Coronary artery (tissue), 2 donors: ENCODE measurements around the gene DOK1.

Experiments used
- DNase-seq: peaks from one replicate; pipeline ENCODE4 v3.0.0-alpha.2; 2017; ENCODE audit warnings: low spot score
- H3K27ac ChIP-seq, 2 donors: fragments of 200-600 bp; sonication (generic); one replicate each; pipeline ENCODE4 v1.5.1; 2016 to 2019
- H3K4me3 ChIP-seq: fragments of 200-600 bp; sonication (generic); 2 replicates; pipeline ENCODE4 v1.5.1; 2016; ENCODE audit warnings: mild to moderate bottlenecking, moderate library complexity
- TF ChIP-seq, protein P1 (sequence below): fragments of 200-600 bp; sonication (generic); IDR thresholded peaks from one replicate; pipeline ENCODE4 v1.5.1; 2019; ENCODE audit warnings: antibody characterized with exemption

Gene DOK1

DNA sequence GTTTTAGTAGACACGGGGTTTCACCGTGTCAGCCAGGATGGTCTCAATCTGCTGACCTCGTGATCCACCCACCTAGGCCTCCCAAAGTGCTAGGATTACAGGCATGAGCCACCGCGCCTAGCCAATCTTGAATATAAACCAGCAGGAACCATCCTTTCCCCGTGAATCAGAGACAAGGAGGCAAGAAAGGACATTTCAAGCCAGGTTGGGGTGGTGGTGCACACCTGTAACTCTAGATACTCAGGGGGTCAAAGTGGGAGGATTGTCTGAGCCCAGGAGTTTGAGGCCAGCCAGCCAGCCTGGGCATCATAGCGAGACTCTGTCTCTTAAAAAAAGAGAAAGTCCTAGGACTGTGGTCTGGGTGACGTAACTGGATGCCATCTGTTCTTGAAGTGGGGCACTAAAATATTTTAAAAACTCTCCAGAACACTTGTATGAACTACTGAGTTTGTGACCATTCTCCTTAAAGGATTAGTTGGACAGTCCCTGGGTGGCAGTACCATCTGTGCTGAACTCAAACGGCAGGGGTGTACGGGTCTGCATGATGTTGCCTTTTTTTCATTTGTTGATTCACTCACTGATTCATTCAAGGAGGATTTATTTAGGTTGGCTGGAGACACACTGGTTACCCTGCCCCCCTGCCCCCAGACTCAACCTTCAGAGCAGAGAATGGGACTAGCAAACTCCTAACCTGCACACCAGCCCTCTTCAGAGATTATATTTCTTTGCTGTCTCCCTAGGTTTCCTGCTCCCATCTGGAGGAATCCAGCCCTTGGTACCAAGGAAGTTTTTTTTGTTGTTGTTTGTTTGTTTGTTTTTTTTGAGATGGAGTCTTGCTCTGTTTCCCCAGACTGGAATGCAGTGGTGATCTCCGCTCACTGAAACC is 43.2 kb upstream of the DOK1 start:
- Histone ChIP-seq H3K27ac (no peak overlapping the region), H3K4me3 (no peak overlapping the region)
- TF ChIP-seq, protein P1, sequence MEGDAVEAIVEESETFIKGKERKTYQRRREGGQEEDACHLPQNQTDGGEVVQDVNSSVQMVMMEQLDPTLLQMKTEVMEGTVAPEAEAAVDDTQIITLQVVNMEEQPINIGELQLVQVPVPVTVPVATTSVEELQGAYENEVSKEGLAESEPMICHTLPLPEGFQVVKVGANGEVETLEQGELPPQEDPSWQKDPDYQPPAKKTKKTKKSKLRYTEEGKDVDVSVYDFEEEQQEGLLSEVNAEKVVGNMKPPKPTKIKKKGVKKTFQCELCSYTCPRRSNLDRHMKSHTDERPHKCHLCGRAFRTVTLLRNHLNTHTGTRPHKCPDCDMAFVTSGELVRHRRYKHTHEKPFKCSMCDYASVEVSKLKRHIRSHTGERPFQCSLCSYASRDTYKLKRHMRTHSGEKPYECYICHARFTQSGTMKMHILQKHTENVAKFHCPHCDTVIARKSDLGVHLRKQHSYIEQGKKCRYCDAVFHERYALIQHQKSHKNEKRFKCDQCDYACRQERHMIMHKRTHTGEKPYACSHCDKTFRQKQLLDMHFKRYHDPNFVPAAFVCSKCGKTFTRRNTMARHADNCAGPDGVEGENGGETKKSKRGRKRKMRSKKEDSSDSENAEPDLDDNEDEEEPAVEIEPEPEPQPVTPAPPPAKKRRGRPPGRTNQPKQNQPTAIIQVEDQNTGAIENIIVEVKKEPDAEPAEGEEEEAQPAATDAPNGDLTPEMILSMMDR, result no peak
- DNase-seq, result no peak

DNA sequence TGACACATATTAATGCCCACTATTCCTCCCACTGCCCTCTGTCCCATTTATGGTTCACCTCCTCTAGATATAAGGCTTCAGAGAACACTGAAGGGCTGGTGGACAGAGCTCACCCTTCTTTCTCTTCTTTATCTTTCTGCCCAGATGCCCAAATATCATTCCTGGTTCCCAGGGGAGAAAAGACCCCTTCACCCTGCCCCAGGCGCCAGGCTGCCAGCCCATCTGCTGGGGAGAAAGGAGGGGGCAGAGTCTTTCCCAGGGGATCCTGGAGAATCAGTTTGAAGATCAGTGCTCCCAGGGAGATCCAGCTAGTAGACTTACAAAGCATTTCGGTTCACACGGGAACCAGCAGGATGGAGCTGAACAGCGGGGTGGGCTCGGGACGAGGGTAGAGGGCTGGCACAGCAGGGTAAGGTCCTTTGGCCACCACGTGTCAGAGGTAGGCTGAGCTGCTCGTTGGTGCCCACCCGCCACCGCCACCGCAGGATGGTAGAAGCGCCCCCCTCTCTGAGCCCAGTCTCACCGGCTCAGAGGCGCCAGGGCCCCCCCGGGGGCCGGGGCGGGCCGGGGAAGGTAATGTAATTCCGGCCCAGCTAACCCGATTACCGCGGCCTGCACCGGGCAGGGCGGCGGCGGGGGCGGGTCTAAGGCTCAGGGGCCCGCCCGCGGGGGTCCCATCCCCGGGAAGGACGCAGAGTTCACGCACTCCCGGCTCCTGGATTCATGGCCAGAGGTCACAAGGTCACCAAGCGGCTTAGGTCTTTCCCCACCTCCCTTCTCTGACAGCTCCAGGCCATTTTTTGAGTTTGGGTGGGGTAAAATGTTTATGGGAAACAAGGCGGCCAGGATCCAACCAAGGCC is 41.5 kb upstream of the DOK1 start:
- TF ChIP-seq, protein P1, result no peak
- Histone ChIP-seq H3K4me3 (no peak overlapping the region), H3K27ac (no peak overlapping the region)
- no peak for DNase-seq

DNA sequence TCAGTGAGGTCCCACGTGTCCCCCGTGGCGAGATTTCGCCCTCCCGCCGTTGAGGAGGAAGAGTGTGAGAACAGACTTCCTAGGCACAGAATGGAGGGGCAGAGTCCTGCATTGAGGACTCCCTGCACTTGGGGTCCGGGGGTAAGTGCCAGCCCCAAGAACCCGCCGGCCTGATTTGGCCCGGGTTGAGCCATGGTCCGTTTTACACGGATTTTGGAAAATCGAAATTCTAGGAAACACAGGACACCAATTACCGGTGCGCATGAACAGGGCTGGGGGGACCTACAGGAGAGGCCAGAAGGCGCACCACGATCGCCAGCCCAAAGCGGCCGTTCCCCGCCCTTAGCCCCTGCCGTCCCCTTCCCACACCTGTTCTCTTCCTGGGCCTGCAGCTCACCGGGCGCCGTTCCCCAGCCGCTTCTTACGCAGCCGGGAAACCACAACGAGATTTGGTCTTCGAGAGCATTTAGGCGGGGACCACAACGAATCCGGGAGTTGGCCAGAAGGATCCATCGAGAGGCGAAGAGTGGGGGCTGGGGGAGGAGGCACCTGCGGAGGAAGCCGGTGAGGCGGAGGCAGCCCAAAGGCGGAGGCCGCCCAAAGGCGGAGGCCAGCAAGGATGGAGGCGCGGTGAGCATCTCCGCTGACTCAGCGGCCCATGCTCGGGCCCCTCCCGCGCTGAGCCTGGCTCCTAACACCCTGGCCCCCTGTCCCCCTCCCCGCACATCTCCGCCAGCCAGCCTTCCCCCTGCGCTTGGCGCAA is 40.7 kb upstream of the DOK1 start:
- no peak for DNase-seq
- Histone ChIP-seq H3K27ac (no peak overlapping the region), H3K4me3 (peak overlapping the region; percentile 35)
- TF ChIP-seq, protein P1, result no peak

DNA sequence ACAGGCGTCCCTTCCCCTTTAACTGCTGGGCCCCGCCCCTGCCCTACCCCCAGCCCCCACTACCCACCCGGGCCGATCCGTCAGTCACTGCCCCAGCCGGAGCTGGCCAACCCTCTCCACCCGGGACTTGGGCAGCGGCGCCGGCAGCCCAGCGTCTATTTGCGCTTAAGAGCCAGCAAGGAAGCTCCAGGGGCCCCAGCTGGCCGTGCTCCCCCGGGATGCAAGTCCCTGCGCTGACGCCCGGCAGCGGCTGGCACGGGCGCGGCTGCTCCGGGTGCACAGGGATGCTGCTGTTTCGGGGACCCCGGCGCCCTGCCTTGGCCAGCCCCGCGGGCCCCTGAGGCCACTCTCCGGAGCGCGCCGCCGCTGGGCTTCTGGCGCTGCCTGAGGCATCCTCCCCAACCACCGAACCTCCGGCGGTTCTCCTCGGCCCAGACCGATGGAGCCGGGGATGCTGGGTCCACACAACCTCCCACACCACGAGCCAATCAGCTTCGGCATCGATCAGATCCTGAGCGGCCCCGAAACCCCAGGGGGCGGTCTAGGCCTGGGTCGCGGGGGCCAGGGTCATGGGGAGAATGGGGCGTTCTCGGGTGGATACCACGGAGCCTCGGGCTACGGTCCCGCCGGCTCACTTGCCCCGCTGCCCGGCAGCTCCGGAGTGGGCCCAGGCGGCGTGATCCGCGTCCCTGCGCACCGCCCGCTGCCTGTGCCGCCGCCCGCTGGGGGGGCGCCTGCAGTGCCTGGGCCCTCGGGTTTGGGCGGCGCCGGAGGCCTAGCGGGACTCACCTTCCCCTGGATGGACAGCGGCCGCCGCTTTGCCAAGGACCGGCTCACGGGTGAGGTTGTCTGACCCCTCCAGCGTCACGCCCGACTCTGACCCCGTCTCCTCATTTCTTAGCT is 39.9 kb upstream of the DOK1 start, which contains the start of gene TLX2:
Gene TLX2, plus strand, starts transcription at position 83 of the 903 bp plus-strand sequence. Its CDS starts 357 bp downstream, at position 440.
- DNase-seq, result no peak
- H3K4me3 ChIP-seq, result peak within 1 kb of the TSS; percentile 62
- no peak within 1 kb of the TSS for H3K27ac ChIP-seq
- TF ChIP-seq, protein P1, result no peak

DNA sequence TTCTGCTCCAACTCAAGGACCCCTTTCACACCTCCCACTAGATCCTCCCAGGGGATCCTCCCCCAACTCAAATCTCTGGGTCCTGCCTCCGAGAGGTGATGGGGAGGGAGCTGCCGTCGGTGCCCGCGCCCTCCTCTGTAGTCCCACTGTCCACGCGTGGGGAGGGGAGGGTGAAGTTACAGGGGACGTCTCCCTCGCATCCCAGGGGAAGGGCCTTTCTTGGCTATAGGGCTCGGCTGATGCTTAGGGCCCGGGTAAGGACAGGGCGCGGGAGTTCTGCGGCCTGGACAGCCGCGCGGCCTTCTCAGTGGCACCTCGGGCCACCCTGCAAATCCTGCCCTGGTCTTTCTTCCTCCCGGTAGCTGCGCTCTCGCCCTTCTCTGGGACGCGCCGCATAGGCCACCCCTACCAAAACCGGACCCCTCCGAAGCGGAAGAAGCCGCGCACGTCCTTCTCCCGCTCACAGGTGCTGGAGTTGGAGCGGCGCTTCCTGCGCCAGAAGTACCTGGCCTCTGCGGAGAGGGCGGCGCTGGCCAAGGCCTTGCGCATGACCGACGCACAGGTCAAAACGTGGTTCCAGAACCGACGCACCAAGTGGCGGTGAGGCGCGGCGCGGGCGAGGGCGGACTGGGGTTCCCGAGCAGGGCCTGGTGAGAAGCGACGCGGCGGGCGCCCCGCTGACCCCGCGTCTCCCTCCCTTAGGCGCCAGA is 39.1 kb upstream of the DOK1 start:
- no peak for DNase-seq
- Histone ChIP-seq H3K27ac (no peak overlapping the region), H3K4me3 (peak overlapping the region; percentile 62)
- TF ChIP-seq, protein P1, result no peak
